Measurements from ENCODE around the gene AMZ2. TPM values are rescaled to one million over a fixed set of nuclear protein-coding genes. Genes with fewer than 3 reads are reported as not detected.
A peak's percentile ranks its signal among the peaks of the same experiment; 100 is the strongest.

AMZ2 gene
- total RNA-seq, 1 experiment from 2014 or later, result 102 TPM

- Histone ChIP-seq H3K27me3 (peaks cover 8% of the 10 kb centered on the region; the same call in 1 of the 2 replicates), H3K27ac (no peak overlapping the region)
Observed at GRCh38 chr17:68289473-68289872, 41.6 kb downstream of the AMZ2 start.

GRCh38 chr17:68289936-68290267, 42.1 kb downstream of the AMZ2 start:
- Histone ChIP-seq H3K27ac (no peak overlapping the region), H3K9me3 (replicated peaks) (no peaks in the 10 kb centered on the region), H3K4me3 (no peak overlapping the region), H3K4me1 (no peaks in the 10 kb centered on the region), H3K27me3 (peaks cover 8% of the 10 kb centered on the region; the same call in 1 of the 2 replicates), H3K36me3 (no peaks in the 10 kb centered on the region)
- DNase-seq, result no peak

More at GRCh38 chr17:68289473-68289872, 41.6 kb downstream of the AMZ2 start:
- H3K4me3 ChIP-seq, result no peak overlapping the region
- DNase-seq, result no peak
- H3K9me3 ChIP-seq (replicated peaks), result no peaks in the 10 kb centered on the region
- H3K36me3 ChIP-seq, result no peaks in the 10 kb centered on the region
- no peaks in the 10 kb centered on the region for H3K4me1 ChIP-seq

DNA sequence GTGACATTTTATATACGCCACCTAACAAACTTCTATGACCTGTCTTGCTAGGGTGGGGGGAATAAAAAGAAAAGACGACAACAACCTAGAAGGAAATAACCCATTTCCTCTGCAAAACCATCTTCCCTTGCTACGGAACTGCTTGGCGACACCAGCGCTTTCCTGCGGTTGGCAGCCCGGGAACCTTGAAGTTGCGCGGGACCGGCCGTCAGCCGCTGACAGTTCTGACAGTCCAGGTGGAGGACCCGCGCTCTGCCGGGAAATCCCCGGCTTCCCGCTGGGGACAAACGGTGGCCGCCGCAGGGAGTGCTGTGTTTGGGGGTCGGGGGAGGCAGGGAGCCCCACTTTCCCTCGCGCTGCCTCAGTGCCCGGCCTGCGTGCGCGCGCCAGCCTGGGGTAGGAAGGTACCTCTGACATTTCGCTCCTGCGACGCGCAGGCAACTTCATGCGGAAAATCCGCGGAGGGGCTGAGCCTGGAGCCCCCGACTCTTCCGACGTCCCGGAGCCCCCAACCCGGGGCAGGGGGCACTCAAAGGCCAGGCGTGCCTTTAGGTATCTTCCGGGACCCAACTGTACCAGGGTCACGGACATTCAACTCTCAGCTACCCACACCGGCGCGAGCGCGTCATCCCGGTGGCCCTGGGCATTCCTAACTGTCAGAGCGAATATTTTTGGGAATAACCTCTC, 42.6 kb downstream of the AMZ2 start:
- Histone ChIP-seq H3K36me3 (no peaks in the 10 kb centered on the region), H3K27me3 (peaks cover 8% of the 10 kb centered on the region; the same call in 1 of the 2 replicates), H3K9me3 (replicated peaks) (no peaks in the 10 kb centered on the region), H3K4me3 (peak overlapping the region; percentile 71), H3K27ac (no peak overlapping the region), H3K4me1 (no peaks in the 10 kb centered on the region)
- DNase-seq, result no peak

DNA sequence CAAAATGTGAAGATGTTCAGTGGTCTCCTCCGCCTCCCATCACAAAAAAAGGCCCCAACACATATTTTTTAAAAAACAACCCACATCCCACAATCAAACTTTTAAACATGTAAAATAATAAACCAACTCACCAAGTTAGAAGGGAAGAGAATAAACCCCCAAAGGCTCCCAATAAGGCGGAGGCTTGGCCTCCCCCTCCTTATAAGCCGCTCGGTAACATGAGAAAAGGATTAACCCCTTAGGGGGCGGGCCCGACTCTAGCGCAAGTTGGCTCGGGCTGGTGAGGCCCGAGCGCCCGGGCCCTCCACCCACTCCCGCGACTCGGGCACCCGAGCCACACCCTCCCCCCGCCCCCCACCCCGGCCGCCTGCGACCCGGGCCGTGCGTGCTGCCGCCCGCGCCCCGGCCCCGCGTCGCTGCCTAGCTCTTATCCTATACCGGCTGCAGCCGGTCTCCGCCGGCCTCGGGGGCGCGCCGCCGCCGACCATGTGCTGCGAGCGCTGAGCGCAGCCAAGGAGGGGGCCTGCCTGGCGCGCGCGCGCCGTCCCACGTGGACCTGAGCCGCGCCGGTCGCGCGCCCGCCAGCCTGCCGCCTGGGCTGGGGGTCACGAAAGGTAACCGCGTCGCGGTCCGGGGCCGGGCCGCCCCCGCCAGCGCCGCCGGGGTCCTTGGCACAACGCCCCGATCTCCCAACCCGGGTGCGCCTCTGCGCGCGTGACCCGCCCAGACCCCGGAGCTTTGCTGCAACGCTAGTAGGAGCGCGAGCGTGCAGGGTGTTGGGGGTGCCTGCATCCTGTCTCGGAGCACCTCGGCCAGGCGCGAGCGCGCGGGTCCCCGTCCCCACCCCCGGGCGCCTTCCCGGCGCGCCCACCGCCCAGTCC, 43.4 kb downstream of the AMZ2 start, which contains the start of the genes ARSG and SLC16A6:
Gene ARSG, plus strand, starts transcription at position 541 of the 881 bp plus-strand sequence. CDS start 15,999 bp downstream, outside the sequence.
Gene SLC16A6, minus strand, starts transcription at position 173 of the 881 bp plus-strand sequence. CDS start 12,807 bp downstream, outside the sequence.
- H3K27ac ChIP-seq, result no peak within 1 kb of the TSS; the same call in 1 of the 2 replicates
- peak; percentile 73 to 74 for DNase-seq
- no peaks in the 10 kb centered on the region for H3K9me3 ChIP-seq (replicated peaks)
- peaks cover 8% of the 10 kb centered on the region; the same call in 1 of the 2 replicates for H3K27me3 ChIP-seq
- H3K4me3 ChIP-seq, result peak within 1 kb of the TSS; percentile 71
- H3K36me3 ChIP-seq, result no peaks in the 10 kb centered on the region
- no peaks in the 10 kb centered on the region for H3K4me1 ChIP-seq

GRCh38 chr17:68291836-68292688, 44.2 kb downstream of the AMZ2 start:
- no peaks in the 10 kb centered on the region for H3K36me3 ChIP-seq
- no peaks in the 10 kb centered on the region for H3K9me3 ChIP-seq (replicated peaks)
- peak overlapping the region; percentile 71 for H3K4me3 ChIP-seq
- no peaks in the 10 kb centered on the region for H3K4me1 ChIP-seq
- no peak overlapping the region; the same call in 1 of the 2 replicates for H3K27ac ChIP-seq
- DNase-seq, result peak; percentile 60 to 66
- peaks cover 8% of the 10 kb centered on the region; the same call in 1 of the 2 replicates for H3K27me3 ChIP-seq

DNA sequence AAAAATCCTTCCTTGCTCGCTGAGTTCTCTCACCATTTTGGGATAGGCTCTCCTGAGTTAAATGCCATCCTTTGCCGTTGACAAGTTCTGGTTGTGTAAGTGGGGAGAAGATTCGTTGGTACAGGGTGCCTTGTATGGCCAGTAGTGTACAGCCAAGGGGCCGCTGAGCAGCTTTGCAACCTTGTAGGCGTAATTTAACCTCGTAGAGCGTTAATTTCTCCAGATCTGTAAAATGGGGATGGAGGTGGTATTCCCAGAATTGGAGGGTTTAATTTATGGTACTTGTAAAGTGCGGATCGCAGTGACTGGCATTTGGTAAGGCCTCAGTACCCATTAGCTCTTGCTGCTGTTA, 44.8 kb downstream of the AMZ2 start:
- no peak for DNase-seq
- no peak overlapping the region for H3K27ac ChIP-seq
- peaks cover 8% of the 10 kb centered on the region; the same call in 1 of the 2 replicates for H3K27me3 ChIP-seq
- H3K4me1 ChIP-seq, result no peaks in the 10 kb centered on the region
- H3K36me3 ChIP-seq, result no peaks in the 10 kb centered on the region
- no peaks in the 10 kb centered on the region for H3K9me3 ChIP-seq (replicated peaks)
- H3K4me3 ChIP-seq, result no peak overlapping the region

- Histone ChIP-seq H3K4me1 (no peaks in the 10 kb centered on the region), H3K9me3 (replicated peaks) (no peaks in the 10 kb centered on the region), H3K36me3 (no peaks in the 10 kb centered on the region), H3K27ac (no peak overlapping the region), H3K27me3 (peaks cover 8% of the 10 kb centered on the region; the same call in 1 of the 2 replicates), H3K4me3 (no peak overlapping the region)
- DNase-seq, result no peak
Observed at GRCh38 chr17:68293490-68294195, 45.8 kb downstream of the AMZ2 start.

GRCh38 chr17:68294196-68294555, 46.3 kb downstream of the AMZ2 start:
- peaks cover 8% of the 10 kb centered on the region; the same call in 1 of the 2 replicates for H3K27me3 ChIP-seq
- no peaks in the 10 kb centered on the region for H3K36me3 ChIP-seq
- DNase-seq, result no peak
- H3K4me3 ChIP-seq, result no peak overlapping the region
- H3K27ac ChIP-seq, result no peak overlapping the region
- no peaks in the 10 kb centered on the region for H3K4me1 ChIP-seq
- no peaks in the 10 kb centered on the region for H3K9me3 ChIP-seq (replicated peaks)

DNA sequence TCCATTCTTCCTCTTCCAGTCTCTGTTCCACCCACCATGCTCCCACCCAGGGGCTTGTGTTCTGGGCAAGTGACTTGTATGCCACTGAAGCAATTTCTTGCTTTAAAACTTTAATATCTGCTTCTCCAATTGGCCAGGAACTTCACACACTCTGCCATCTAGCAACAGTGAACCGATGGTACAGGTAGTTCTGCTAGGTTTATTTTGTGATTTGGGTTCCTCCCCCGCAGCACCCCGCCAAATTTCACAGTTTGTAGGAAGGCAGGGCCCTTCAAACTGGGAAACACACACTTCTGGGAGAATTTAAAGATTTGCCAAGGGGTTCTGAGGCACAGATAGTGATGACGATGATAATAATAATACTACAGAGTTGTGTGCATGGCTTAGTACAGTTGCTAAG, 46.8 kb downstream of the AMZ2 start:
- Histone ChIP-seq H3K27ac (no peak overlapping the region), H3K9me3 (replicated peaks) (no peaks in the 10 kb centered on the region), H3K4me3 (no peak overlapping the region), H3K36me3 (no peaks in the 10 kb centered on the region), H3K27me3 (peaks cover 8% of the 10 kb centered on the region; the same call in 1 of the 2 replicates), H3K4me1 (no peaks in the 10 kb centered on the region)
- no peak for DNase-seq

DNA sequence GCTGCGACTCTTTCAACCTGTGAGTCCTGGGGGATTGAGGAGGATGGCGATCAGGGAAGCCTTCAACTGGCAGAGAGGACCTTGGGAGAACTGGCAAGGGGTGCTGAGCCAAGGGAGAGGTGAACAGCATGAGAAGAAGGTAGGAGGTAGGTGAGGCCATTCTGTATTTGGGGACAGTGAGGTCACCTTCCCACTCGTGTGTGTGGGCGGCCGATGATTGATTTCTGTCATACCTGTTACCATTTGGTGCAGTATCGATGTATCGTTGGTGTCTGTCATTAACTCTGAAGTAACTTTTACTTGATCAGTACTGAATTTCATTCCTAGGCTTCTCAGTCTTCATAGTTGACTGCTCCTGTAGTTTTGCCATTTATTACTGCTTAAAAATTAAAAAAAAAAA, 47.2 kb downstream of the AMZ2 start:
- DNase-seq, result no peak
- Histone ChIP-seq H3K9me3 (replicated peaks) (no peaks in the 10 kb centered on the region), H3K4me1 (no peaks in the 10 kb centered on the region), H3K27me3 (peaks cover 8% of the 10 kb centered on the region; the same call in 1 of the 2 replicates), H3K36me3 (no peaks in the 10 kb centered on the region), H3K4me3 (no peak overlapping the region), H3K27ac (no peak overlapping the region)

DNA sequence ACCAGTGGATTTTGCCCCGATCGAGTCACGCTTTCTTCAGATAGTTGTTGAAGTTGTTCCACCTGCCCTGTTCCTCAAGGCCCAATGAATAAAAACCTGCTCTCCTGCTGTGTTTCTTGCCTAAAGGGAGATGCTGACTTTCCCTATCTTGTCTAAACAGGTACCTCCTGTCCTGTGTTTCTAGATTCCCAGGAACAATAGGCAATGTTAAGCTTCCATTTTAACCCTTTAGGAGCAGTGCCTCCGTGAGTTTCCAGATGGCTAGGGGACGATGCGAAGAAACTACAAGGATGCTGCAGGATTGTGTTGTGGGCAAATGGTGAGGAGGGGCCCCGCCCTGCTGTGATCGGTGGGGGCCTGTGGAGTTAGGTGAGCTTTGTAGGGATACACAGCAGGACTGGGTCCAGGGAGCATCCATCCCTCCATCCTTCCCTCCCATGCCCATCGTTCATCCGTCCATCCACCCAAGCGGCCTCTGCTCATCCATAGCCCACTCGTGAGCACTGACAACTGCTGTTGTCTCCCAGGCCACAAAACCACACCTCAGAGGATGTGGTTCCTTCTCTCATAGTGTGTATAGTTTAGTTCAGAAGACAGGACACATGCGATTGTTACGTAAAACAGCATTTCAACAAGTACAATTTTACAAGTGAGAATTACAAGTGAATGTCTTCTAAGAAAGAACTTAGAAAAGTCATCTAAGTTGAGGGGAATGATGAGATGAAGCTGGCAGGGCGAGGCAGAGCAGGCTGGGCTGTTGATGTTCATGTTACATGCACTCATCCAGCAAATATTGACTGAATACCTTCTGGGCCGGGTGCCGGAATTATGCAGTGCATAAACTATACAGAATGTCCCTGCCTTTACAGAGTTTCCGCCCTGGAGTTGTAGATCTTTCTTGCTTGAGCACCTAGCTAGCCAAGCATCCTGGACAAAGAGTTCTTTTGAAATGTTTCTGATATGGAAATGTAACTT, 48.7 kb downstream of the AMZ2 start:
- H3K9me3 ChIP-seq (replicated peaks), result no peaks in the 10 kb centered on the region
- DNase-seq, result no peak
- no peaks in the 10 kb centered on the region for H3K36me3 ChIP-seq
- H3K4me3 ChIP-seq, result no peak overlapping the region
- H3K27ac ChIP-seq, result no peak overlapping the region
- peaks cover under 1% of the 10 kb centered on the region for H3K4me1 ChIP-seq
- peaks cover 8% of the 10 kb centered on the region; the same call in 1 of the 2 replicates for H3K27me3 ChIP-seq

- Histone ChIP-seq H3K9me3 (replicated peaks) (no peaks in the 10 kb centered on the region), H3K27ac (no peak overlapping the region), H3K27me3 (peaks cover 8% of the 10 kb centered on the region; the same call in 1 of the 2 replicates), H3K4me1 (peaks cover 8% of the 10 kb centered on the region), H3K36me3 (no peaks in the 10 kb centered on the region), H3K4me3 (no peak overlapping the region)
- DNase-seq, result no peak
Observed at GRCh38 chr17:68297195-68297594, 49.4 kb downstream of the AMZ2 start.

GRCh38 chr17:68298601-68299000, 50.8 kb downstream of the AMZ2 start:
- H3K27me3 ChIP-seq, result no peaks in the 10 kb centered on the region
- H3K36me3 ChIP-seq, result no peaks in the 10 kb centered on the region
- DNase-seq, result no peak
- H3K27ac ChIP-seq, result no peak overlapping the region
- H3K4me1 ChIP-seq, result peaks cover 15% of the 10 kb centered on the region
- H3K4me3 ChIP-seq, result no peak overlapping the region
- H3K9me3 ChIP-seq (replicated peaks), result no peaks in the 10 kb centered on the region
